HepG2 (cell line): ENCODE measurements around the gene EXOC5. TPM values are rescaled to one million over a fixed set of nuclear protein-coding genes. Genes with fewer than 3 reads are reported as not detected.

ENCODE experiments used
- ATAC-seq: fragments of 200-7000 bp; cut with Tn5 transposase; 3 replicates; pipeline ENCODE4 v1.9.1; 2020; ENCODE audit warnings: mild to moderate bottlenecking, moderate library complexity
- BruUV-seq: library from RNA; stranded (reverse); fragments of 400-500 nt; replicated peaks from 2 replicates; lab custom pipeline; 2021; lab: Mats Ljungman, UMichigan
- CTCF ChIA-PET: fragments of 300-600 bp; formaldehyde crosslinking; extraction: SDS; loops from one replicate; lab custom pipeline; 2021; ENCODE audit warnings: low total read pairs, inconsistent platforms, low intra/inter-chr PET ratio; lab: Yijun Ruan, JAX
- POLR2A ChIA-PET: fragments of 350-600 bp; sonication (Branson Sonifier 250); formaldehyde crosslinking; loops from one replicate; lab custom pipeline; 2020; ENCODE audit warnings: antibody characterized with exemption, inconsistent platforms; lab: Yijun Ruan, JAX
- DNase-seq: peaks from one replicate; pipeline ENCODE4 v3.0.0-alpha.2; 2015; ENCODE audit warnings: low spot score
- FAIRE-seq: peaks from 3 replicates; lab custom pipeline; 2011; peaks lifted over from hg19 to GRCh38; lab: Jason Lieb, UNC
- H2AFZ ChIP-seq: one replicate; pipeline ENCODE4 v1.6.1; 2011; ENCODE audit warnings: low read length, inconsistent platforms
- H3K27ac ChIP-seq: fragments of 300-600 bp; 3 replicates; pipeline ENCODE4 v1.8.0; 2011; ENCODE audit warnings: mixed run types, mild to moderate bottlenecking, mixed read lengths, low read length, inconsistent platforms; ENCODE audit not compliant: insufficient read depth; ENCODE audit errors: extremely low read length
- H3K27me3 ChIP-seq, 2 experiments: fragments of 200-600 bp in 1 of 2; 2 replicates in 1 of 2; 3 replicates in 1 of 2; pipeline versions ENCODE4 v1.6.0 to v1.8.0; 2011; ENCODE audit warnings: low read length in 2 of 2, mild to moderate bottlenecking in 2 of 2, moderate library complexity in 2 of 2, inconsistent platforms in 1 of 2; ENCODE audit not compliant: insufficient read depth in 2 of 2, control insufficient read depth in 1 of 2
- H3K36me3 ChIP-seq, 2 experiments: fragments of 200-600 bp in 1 of 2; replicated peaks in 1 of 2; 2 replicates in 1 of 2; 3 replicates in 1 of 2; pipeline versions ENCODE4 v1.5.1 to v1.8.0; 2011; ENCODE audit warnings: low read length in 2 of 2, inconsistent platforms in 1 of 2; ENCODE audit not compliant: insufficient read depth in 2 of 2, control insufficient read depth in 1 of 2
- H3K4me1 ChIP-seq: 2 replicates; pipeline ENCODE4 v1.5.1; 2012; ENCODE audit warnings: low read length, inconsistent platforms; ENCODE audit not compliant: insufficient read depth
- H3K4me2 ChIP-seq: 2 replicates; pipeline ENCODE4 v1.6.0; 2011; ENCODE audit warnings: low read depth, low read length, inconsistent platforms
- H3K4me3 ChIP-seq, 3 experiments: fragments of 200-600 bp in 1 of 3; sonication (generic), shearing (Covaris generic) in 1 of 3; replicated peaks in 1 of 3; 2 replicates each; pipeline ENCODE4 v1.5.1; 2011 to 2016; ENCODE audit warnings: low read length in 3 of 3, inconsistent platforms in 2 of 3, low read depth in 2 of 3, mild to moderate bottlenecking in 2 of 3, control low read depth in 1 of 3, mixed read lengths in 1 of 3; ENCODE audit not compliant: insufficient read depth in 1 of 3
- H3K79me2 ChIP-seq: one replicate; pipeline ENCODE4 v1.6.1; 2011; ENCODE audit warnings: low read length, inconsistent platforms; ENCODE audit not compliant: insufficient read depth
- H3K9ac ChIP-seq: 2 replicates; pipeline ENCODE4 v1.6.0; 2011; ENCODE audit warnings: mild to moderate bottlenecking, low read depth, low read length, inconsistent platforms; ENCODE audit not compliant: insufficient read depth
- H3K9me3 ChIP-seq: 2 replicates; pipeline ENCODE4 v1.5.1; 2012; ENCODE audit warnings: mild to moderate bottlenecking, low read length
- H4K20me1 ChIP-seq: 2 replicates; pipeline ENCODE4 v1.6.0; 2011; ENCODE audit warnings: inconsistent platforms, mild to moderate bottlenecking, low read length, moderate library complexity; ENCODE audit not compliant: insufficient read depth
- ATF2 ChIP-seq: sonication (generic); formaldehyde crosslinking; IDR thresholded peaks from 2 replicates; pipeline ENCODE4 v1.4.0; 2020; ENCODE audit warnings: missing genetic modification reagents
- CCAR2 ChIP-seq: fragments of 200-400 bp; formaldehyde crosslinking; optimal IDR thresholded peaks from 2 replicates; pipeline ENCODE3; 2018; ENCODE audit warnings: low read depth, mild to moderate bottlenecking, low read length, moderate library complexity
- CREBL2 ChIP-seq: sonication (generic); formaldehyde crosslinking; IDR thresholded peaks from 2 replicates; pipeline ENCODE4 v1.8.1; 2023; ENCODE audit warnings: missing genetic modification reagents, mild to moderate bottlenecking, borderline replicate concordance
- FOSL1 ChIP-seq: sonication (generic); formaldehyde crosslinking; IDR thresholded peaks from 2 replicates; pipeline ENCODE4 v1.9.0; 2021; ENCODE audit warnings: missing genetic modification reagents, borderline replicate concordance
- FOXA1 ChIP-seq, 2 experiments: fragments of 450-650 bp in 1 of 2; sonication (generic) in 1 of 2; formaldehyde crosslinking in 1 of 2; IDR thresholded peaks; 2 replicates each; pipeline versions ENCODE4 v1.4.0 to v1.6.1; 2016 to 2020; ENCODE audit warnings: missing genetic modification reagents in 1 of 2
- FOXC1 ChIP-seq: sonication (generic); formaldehyde crosslinking; IDR thresholded peaks from 2 replicates; pipeline ENCODE4 v1.8.0; 2022; ENCODE audit warnings: mild to moderate bottlenecking, missing genetic modification reagents, borderline replicate concordance
- GATA4 ChIP-seq: sonication (generic); IDR thresholded peaks from 2 replicates; pipeline ENCODE4 v1.6.1; 2016; ENCODE audit warnings: antibody characterized with exemption, low read depth, borderline replicate concordance
- MED1 ChIP-seq: sonication (generic); formaldehyde crosslinking; IDR thresholded peaks from 2 replicates; pipeline ENCODE4 v1.4.0; 2020; ENCODE audit warnings: missing genetic modification reagents
- NFRKB ChIP-seq: fragments of 450-650 bp; IDR thresholded peaks from 2 replicates; pipeline ENCODE4 v1.6.1; 2017
- ONECUT2 ChIP-seq: sonication (generic); formaldehyde crosslinking; IDR thresholded peaks from 2 replicates; pipeline ENCODE4 v1.4.0; 2020; ENCODE audit warnings: missing genetic modification reagents
- SAFB2 ChIP-seq: sonication (generic); formaldehyde crosslinking; IDR thresholded peaks from 2 replicates; pipeline ENCODE4 v1.5.1; 2020; ENCODE audit warnings: missing genetic modification reagents, low read depth, mild to moderate bottlenecking, borderline replicate concordance
- SMARCE1 ChIP-seq: fragments of 450-650 bp; IDR thresholded peaks from 2 replicates; pipeline ENCODE4 v1.6.1; 2017; ENCODE audit warnings: borderline replicate concordance
- ZC3H4 ChIP-seq: sonication (generic); formaldehyde crosslinking; IDR thresholded peaks from 2 replicates; pipeline ENCODE4 v1.4.0; 2020; ENCODE audit warnings: missing genetic modification reagents, borderline replicate concordance
- ZNF337 ChIP-seq: sonication (generic); formaldehyde crosslinking; IDR thresholded peaks from 2 replicates; pipeline ENCODE4 v1.5.1; 2020; ENCODE audit warnings: missing genetic modification reagents, low read depth, mild to moderate bottlenecking, borderline replicate concordance
- ZNF441 ChIP-seq: sonication (generic); formaldehyde crosslinking; IDR thresholded peaks from 2 replicates; pipeline ENCODE4 v1.7.0; 2021; ENCODE audit warnings: missing genetic modification reagents, borderline replicate concordance
- ZNF468 ChIP-seq: sonication (generic); formaldehyde crosslinking; IDR thresholded peaks from 2 replicates; pipeline ENCODE4 v1.8.0; 2022; ENCODE audit warnings: mild to moderate bottlenecking, moderate library complexity, missing genetic modification reagents
- ZNF891 ChIP-seq: sonication (generic); formaldehyde crosslinking; IDR thresholded peaks from 2 replicates; pipeline ENCODE4 v1.5.0; 2020; ENCODE audit warnings: mild to moderate bottlenecking, missing genetic modification reagents
- ZSCAN22 ChIP-seq: sonication (generic); formaldehyde crosslinking; IDR thresholded peaks from 2 replicates; pipeline ENCODE4 v1.4.0; 2020; ENCODE audit warnings: mild to moderate bottlenecking, missing genetic modification reagents
- WGBS: methylation state at CpG from one replicate; pipeline ENCODE4 v1.1.6; 2017; ENCODE audit warnings: low lambda C conversion rate; 5-methylcytosine and 5-hydroxymethylcytosine counted together
- in situ Hi-C: cut with HindIII; loops from 2 replicates; pipeline ENCODE4 v1.10.0; 2017; ENCODE audit warnings: low pct_unique_long_range_greater_than_20kb; ENCODE audit not compliant: extremely low pct_ligation_motif_present
- intact Hi-C: fragments of 100-400 bp; cut with micrococcal nuclease; formaldehyde crosslinking; loops from one replicate; pipeline ENCODE4 v1.10.0; 2022; ENCODE audit not compliant: unreplicated experiment
- polyA plus RNA-seq, 8 experiments: library from polyadenylated mRNA; depleted of rRNA in 3 of 8; stranded (reverse) in 7 of 8; unstranded in 1 of 8; fragments of >200 nt; fragmentation: Illumina TruSeq in 4 of 8; extraction: Trizol in 4 of 8; gene quantifications; 2 replicates each; pipeline versions ENCODE4 v1.2.1 to v1.2.3, GENCODE V29; 2011 to 2016; ENCODE audit warnings: low read depth in 4 of 8, missing spikeins in 1 of 8, mixed read lengths in 1 of 8; ENCODE audit not compliant: insufficient read depth in 1 of 8
- total RNA-seq, 5 experiments: library from RNA; depleted of rRNA; stranded (reverse); fragments of >200 nt; fragmentation: Illumina TruSeq; extraction: Trizol; gene quantifications; 2 replicates each; pipeline ENCODE4 v1.2.3, GENCODE V29; 2016; ENCODE audit warnings: low read depth in 1 of 5
- TF ChIP-seq, protein P1 (sequence below): IDR thresholded peaks from 2 replicates; pipeline ENCODE4 v1.6.1; 2016; ENCODE audit warnings: mild to moderate bottlenecking

The EXOC5 gene
- total and polyA plus RNA-seq, 2 of the 13 experiments (the other 11 are each of a cell fraction or from before 2014, with no cell fraction given): 15.1 to 43.8 TPM

- no peak overlapping the region for H2AFZ ChIP-seq
- FAIRE-seq (no peak), DNase-seq (no peak)
- H3K4me2 ChIP-seq: no peak overlapping the region
- no peaks in the 10 kb centered on the region for H3K79me2 ChIP-seq
- H3K9ac ChIP-seq: no peak overlapping the region
- intact Hi-C loops: no loop called here
- no peaks in the 10 kb centered on the region for H3K36me3 ChIP-seq
- H3K27me3 ChIP-seq: no peaks in the 10 kb centered on the region
- no peak overlapping the region for H3K4me3 ChIP-seq
- CTCF ChIA-PET: no interaction called here
- no peaks in the 10 kb centered on the region for H3K4me1 ChIP-seq
- BruUV-seq: no TSS peak
- H3K9me3 ChIP-seq: no peaks in the 10 kb centered on the region
- TF ChIP-seq ZC3H4 (no peak), ZNF468 (CRISPR knock-in tag) (no peak), ONECUT2 (no peak), ZSCAN22 (CRISPR knock-in tag) (no peak), ATF2 (CRISPR knock-in tag) (no peak), SAFB2 (CRISPR knock-in tag) (no peak), CCAR2 (no peak)
- TF ChIP-seq, all 625 proteins: peak for 0
- H3K27ac ChIP-seq: no peak overlapping the region
- no peaks in the 10 kb centered on the region for H4K20me1 ChIP-seq
- ATAC-seq: no peak
- POLR2A ChIA-PET: no interaction called here
- in situ Hi-C loops: no loop called here
- WGBS: 64% methylated on average over 5 of the region's 5 CpGs
Observed at GRCh38 chr14:57302883-57303282, 34.2 kb upstream of the EXOC5 start.

- Histone ChIP-seq H3K9ac (no peak overlapping the region), H4K20me1 (no peaks in the 10 kb centered on the region), H3K79me2 (no peaks in the 10 kb centered on the region), H3K36me3 (no peaks in the 10 kb centered on the region), H3K27ac (no peak overlapping the region), H3K4me3 (no peak overlapping the region), H3K27me3 (no peaks in the 10 kb centered on the region), H3K4me2 (no peak overlapping the region), H2AFZ (no peak overlapping the region), H3K4me1 (no peaks in the 10 kb centered on the region), H3K9me3 (no peaks in the 10 kb centered on the region)
- ChIA-PET POLR2A (interaction anchor here (1.0 kb wide), 1 partner anchor 31 kb away, joined by 3 read pairs; the partner anchor contains the start of genes AP5M1 and EXOC5), CTCF (no interaction called here)
- BruUV-seq: no TSS peak
- intact Hi-C loops: loop anchor here (10.0 kb wide), 2 partner anchors 95 to 635 kb away; no protein-coding TSS in a partner anchor
- ATAC-seq (no peak), DNase-seq (no peak), FAIRE-seq (no peak)
- in situ Hi-C loops: no loop called here
- 100% methylated on average over 3 of the region's 3 CpGs for WGBS
- TF ChIP-seq ZNF441 (CRISPR knock-in tag) (no peak), FOXC1 (CRISPR knock-in tag) (no peak), NFRKB (no peak), FOXA1 (IDR thresholded peaks at IDR 0.05) (no peak), FOXA1 (CRISPR knock-in tag; IDR thresholded peaks at IDR 0.05) (no peak), SMARCE1 (no peak), MED1 (CRISPR knock-in tag) (no peak), ZNF891 (CRISPR knock-in tag) (no peak), CREBL2 (CRISPR knock-in tag) (no peak), FOSL1 (no peak), ZNF337 (CRISPR knock-in tag) (no peak), GATA4 (no peak)
- TF ChIP-seq, protein P1, sequence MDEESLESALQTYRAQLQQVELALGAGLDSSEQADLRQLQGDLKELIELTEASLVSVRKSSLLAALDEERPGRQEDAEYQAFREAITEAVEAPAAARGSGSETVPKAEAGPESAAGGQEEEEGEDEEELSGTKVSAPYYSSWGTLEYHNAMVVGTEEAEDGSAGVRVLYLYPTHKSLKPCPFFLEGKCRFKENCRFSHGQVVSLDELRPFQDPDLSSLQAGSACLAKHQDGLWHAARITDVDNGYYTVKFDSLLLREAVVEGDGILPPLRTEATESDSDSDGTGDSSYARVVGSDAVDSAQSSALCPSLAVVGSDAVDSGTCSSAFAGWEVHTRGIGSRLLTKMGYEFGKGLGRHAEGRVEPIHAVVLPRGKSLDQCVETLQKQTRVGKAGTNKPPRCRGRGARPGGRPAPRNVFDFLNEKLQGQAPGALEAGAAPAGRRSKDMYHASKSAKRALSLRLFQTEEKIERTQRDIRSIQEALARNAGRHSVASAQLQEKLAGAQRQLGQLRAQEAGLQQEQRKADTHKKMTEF (CRISPR knock-in tag): no peak
Observed at GRCh38 chr14:57299511-57299910, 30.8 kb upstream of the EXOC5 start.
